Activated CD4-positive, alpha-beta T cell treated with anti-CD3 and anti-CD28 coated beads, Interleukin-2, amount 50 U/mL, for 1 hour (primary cell): ENCODE measurements around the gene RNF213.
"Not testable (repeated sequence)": the region's sequence is repeated elsewhere in the genome, so short reads cannot be mapped to it uniquely, and the experiment has no call there.

ENCODE experiments used
- DNase-seq: peaks from one replicate; pipeline ENCODE4 v3.0.0-alpha.2; 2020

RNF213 gene

GRCh38 chr17:80401086-80401485, 140.4 kb downstream of the RNF213 start:
- not testable (repeated sequence) for DNase-seq

GRCh38 chr17:80402102-80402501, 141.4 kb downstream of the RNF213 start:
- DNase-seq, result not testable (repeated sequence)

- DNase-seq, result no peak
Observed at GRCh38 chr17:80402959-80403358, 142.3 kb downstream of the RNF213 start.

GRCh38 chr17:80406146-80406545, 145.5 kb downstream of the RNF213 start:
- no peak for DNase-seq

GRCh38 chr17:80407917-80408316, 147.3 kb downstream of the RNF213 start:
- DNase-seq, result not testable (repeated sequence)

GRCh38 chr17:80408872-80409271, 148.2 kb downstream of the RNF213 start:
- DNase-seq, result no peak

- no peak for DNase-seq
Observed at GRCh38 chr17:80409626-80410025, 149.0 kb downstream of the RNF213 start.

GRCh38 chr17:80410441-80411087, 149.9 kb downstream of the RNF213 start:
- not testable (repeated sequence) for DNase-seq

GRCh38 chr17:80413771-80414507, 153.3 kb downstream of the RNF213 start:
- no peak for DNase-seq

- DNase-seq, result no peak
Observed at GRCh38 chr17:80414508-80414802, 153.8 kb downstream of the RNF213 start.

GRCh38 chr17:80414803-80415625, 154.4 kb downstream of the RNF213 start, which contains the start of gene ENDOV:
ENDOV (plus strand) TSS chr17:80415167; CDS start chr17:80415195, 28 bp downstream.
- DNase-seq, result peak; percentile 95

GRCh38 chr17:80415626-80416137, 155.0 kb downstream of the RNF213 start:
- no peak for DNase-seq

GRCh38 chr17:80416260-80416939, 155.7 kb downstream of the RNF213 start:
- no peak for DNase-seq

- DNase-seq, result no peak
Observed at GRCh38 chr17:80416940-80417293, 156.3 kb downstream of the RNF213 start.

GRCh38 chr17:80418589-80418988, 157.9 kb downstream of the RNF213 start:
- DNase-seq, result no peak

GRCh38 chr17:80419255-80419654, 158.6 kb downstream of the RNF213 start:
- DNase-seq, result no peak

- DNase-seq, result no peak
Observed at GRCh38 chr17:80421381-80422090, 160.9 kb downstream of the RNF213 start.

GRCh38 chr17:80422276-80422675, 161.6 kb downstream of the RNF213 start:
- no peak for DNase-seq

GRCh38 chr17:80422981-80423380, 162.3 kb downstream of the RNF213 start:
- no peak for DNase-seq

GRCh38 chr17:80423536-80424225, 163.0 kb downstream of the RNF213 start:
- no peak for DNase-seq

- no peak for DNase-seq
Observed at GRCh38 chr17:80424261-80424660, 163.6 kb downstream of the RNF213 start.
